Endothelial cell of umbilical vein (primary cell): ENCODE data around the gene CHST8.

Experiments
- MYC ChIP-seq: IDR thresholded peaks from one replicate; pipeline ENCODE4 v1.6.1; 2011; ENCODE audit warnings: mild to moderate bottlenecking, low read depth, low read length
- POLR2AphosphoS5 ChIP-seq: IDR thresholded peaks from 2 replicates; pipeline ENCODE4 v1.6.1; 2012; ENCODE audit warnings: low read depth, mild to moderate bottlenecking, control low read depth, low read length, moderate library complexity; ENCODE audit not compliant: insufficient read depth
- TF ChIP-seq, protein P1 (sequence below), 2 donors: IDR thresholded peaks; 1 replicate in 1 of 2; 2 replicates in 1 of 2; pipeline ENCODE4 v1.5.1; 2011; ENCODE audit warnings: low read length in 2 of 2, mild to moderate bottlenecking in 2 of 2, moderate library complexity in 2 of 2, control low read depth in 1 of 2, inconsistent platforms in 1 of 2, low read depth in 1 of 2; ENCODE audit not compliant: insufficient read depth in 1 of 2; ENCODE audit errors: extremely low read depth in 1 of 2

- TF ChIP-seq, protein P1, sequence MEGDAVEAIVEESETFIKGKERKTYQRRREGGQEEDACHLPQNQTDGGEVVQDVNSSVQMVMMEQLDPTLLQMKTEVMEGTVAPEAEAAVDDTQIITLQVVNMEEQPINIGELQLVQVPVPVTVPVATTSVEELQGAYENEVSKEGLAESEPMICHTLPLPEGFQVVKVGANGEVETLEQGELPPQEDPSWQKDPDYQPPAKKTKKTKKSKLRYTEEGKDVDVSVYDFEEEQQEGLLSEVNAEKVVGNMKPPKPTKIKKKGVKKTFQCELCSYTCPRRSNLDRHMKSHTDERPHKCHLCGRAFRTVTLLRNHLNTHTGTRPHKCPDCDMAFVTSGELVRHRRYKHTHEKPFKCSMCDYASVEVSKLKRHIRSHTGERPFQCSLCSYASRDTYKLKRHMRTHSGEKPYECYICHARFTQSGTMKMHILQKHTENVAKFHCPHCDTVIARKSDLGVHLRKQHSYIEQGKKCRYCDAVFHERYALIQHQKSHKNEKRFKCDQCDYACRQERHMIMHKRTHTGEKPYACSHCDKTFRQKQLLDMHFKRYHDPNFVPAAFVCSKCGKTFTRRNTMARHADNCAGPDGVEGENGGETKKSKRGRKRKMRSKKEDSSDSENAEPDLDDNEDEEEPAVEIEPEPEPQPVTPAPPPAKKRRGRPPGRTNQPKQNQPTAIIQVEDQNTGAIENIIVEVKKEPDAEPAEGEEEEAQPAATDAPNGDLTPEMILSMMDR (IDR thresholded peaks at IDR 0.05; ENCODE audit: extremely low read depth in 1 of 2, insufficient read depth in 1 of 2, low read depth in 1 of 2, low read length in 2 of 2), result no peak
- TF ChIP-seq POLR2AphosphoS5 (no peak), MYC (no peak)
Measured at GRCh38 chr19:33618884-33619283, 2.9 kb upstream of the CHST8 start.
